ENCODE measurements around the gene UBE2O.

GRCh38 chr17:76354317-76354729 is 98.6 kb downstream of the UBE2O start:
- TF ChIP-seq CTCF (IDR thresholded peaks at IDR 0.05) (no peak), POLR2A (IDR thresholded peaks at IDR 0.05) (no peak)

Measured in body of pancreas (tissue), 4 donors.